Neuron (in vitro differentiated cells): ENCODE measurements around the gene CNTN5.
"Not testable (repeated sequence)": the region's sequence is repeated elsewhere in the genome, so short reads cannot be mapped to it uniquely, and the experiment has no call there.

Experiments
- H2AFZ ChIP-seq: one replicate; pipeline ENCODE4 v1.6.1; 2013; ENCODE audit warnings: low read depth, mild to moderate bottlenecking, inconsistent platforms, low read length, moderate library complexity
- H3K27me3 ChIP-seq: one replicate; pipeline ENCODE4 v1.6.1; 2013; ENCODE audit warnings: low read length; ENCODE audit not compliant: insufficient read depth
- H3K36me3 ChIP-seq: one replicate; pipeline ENCODE4 v1.6.1; 2013; ENCODE audit warnings: low read length; ENCODE audit not compliant: insufficient read depth
- H3K4me1 ChIP-seq: one replicate; pipeline ENCODE4 v1.6.1; 2013; ENCODE audit warnings: low read length; ENCODE audit not compliant: insufficient read depth
- H3K4me3 ChIP-seq: 2 replicates; pipeline ENCODE4 v1.5.1; 2013; ENCODE audit warnings: mild to moderate bottlenecking, low read length, moderate library complexity
- H3K9me3 ChIP-seq: one replicate; pipeline ENCODE4 v1.6.1; 2013; ENCODE audit warnings: low read length

The CNTN5 gene

GRCh38 chr11:99246199-99246598 lies 225.4 kb downstream of the CNTN5 start:
- Histone ChIP-seq H3K4me1 (no peaks in the 10 kb centered on the region), H2AFZ (no peak overlapping the region), H3K36me3 (no peaks in the 10 kb centered on the region), H3K4me3 (no peak overlapping the region), H3K27me3 (no peaks in the 10 kb centered on the region), H3K9me3 (no peaks in the 10 kb centered on the region)

GRCh38 chr11:99256614-99257013 lies 235.9 kb downstream of the CNTN5 start:
- Histone ChIP-seq H3K9me3 (no peaks in the 10 kb centered on the region), H2AFZ (no peak overlapping the region), H3K4me1 (no peaks in the 10 kb centered on the region)

DNA sequence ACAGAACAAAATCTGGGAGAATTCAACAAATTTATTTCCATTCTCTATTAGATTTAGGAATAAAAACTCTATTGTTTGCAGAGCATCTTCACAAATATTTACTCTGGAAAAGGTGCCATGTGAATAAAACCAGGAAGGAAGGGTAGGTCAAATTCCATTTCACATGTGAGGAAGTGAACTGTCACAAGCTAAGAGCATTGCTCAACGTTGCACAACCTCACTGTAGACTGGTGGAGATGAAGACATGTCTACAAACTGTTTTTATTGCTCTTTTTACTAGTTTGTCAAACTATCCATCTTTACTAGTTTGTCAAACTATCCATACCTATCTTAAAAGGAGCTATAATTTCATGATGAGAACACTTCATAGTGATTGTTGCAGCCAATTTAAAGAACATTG lies 236.4 kb downstream of the CNTN5 start:
- H3K27me3 ChIP-seq = no peaks in the 10 kb centered on the region
- H3K4me1 ChIP-seq = no peaks in the 10 kb centered on the region
- H3K4me3 ChIP-seq = no peak overlapping the region
- no peaks in the 10 kb centered on the region for H3K9me3 ChIP-seq
- H3K36me3 ChIP-seq = no peaks in the 10 kb centered on the region
- H2AFZ ChIP-seq = no peak overlapping the region

More at GRCh38 chr11:99256614-99257013, 235.9 kb downstream of the CNTN5 start:
- Histone ChIP-seq H3K4me3 (no peak overlapping the region), H3K27me3 (no peaks in the 10 kb centered on the region), H3K36me3 (no peaks in the 10 kb centered on the region)

DNA sequence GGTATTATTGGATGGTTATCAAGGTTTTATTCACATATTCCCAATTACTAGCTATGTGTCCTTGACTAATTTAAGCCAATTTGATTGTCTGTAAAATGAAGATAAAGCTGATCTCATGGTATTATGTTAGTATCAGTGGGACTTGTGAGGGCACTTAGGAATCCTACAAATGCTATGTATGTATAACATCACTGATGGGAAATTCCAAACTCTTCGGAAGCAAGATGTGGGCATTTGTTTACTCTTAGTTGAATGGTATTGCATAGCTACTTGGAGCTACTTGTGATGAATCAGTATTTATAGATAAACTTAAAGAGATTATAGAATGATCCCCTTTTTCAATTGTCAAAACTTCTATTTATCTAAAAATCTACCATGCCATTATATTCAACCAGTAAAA lies 239.9 kb downstream of the CNTN5 start:
- no peak overlapping the region for H2AFZ ChIP-seq
- H3K36me3 ChIP-seq = no peaks in the 10 kb centered on the region
- H3K27me3 ChIP-seq = no peaks in the 10 kb centered on the region
- H3K9me3 ChIP-seq = no peaks in the 10 kb centered on the region
- no peaks in the 10 kb centered on the region for H3K4me1 ChIP-seq
- H3K4me3 ChIP-seq = no peak overlapping the region

GRCh38 chr11:99268886-99269285 lies 248.1 kb downstream of the CNTN5 start:
- Histone ChIP-seq H3K4me3 (no peak overlapping the region), H3K27me3 (no peaks in the 10 kb centered on the region), H3K36me3 (no peaks in the 10 kb centered on the region), H3K4me1 (no peaks in the 10 kb centered on the region), H2AFZ (no peak overlapping the region), H3K9me3 (no peaks in the 10 kb centered on the region)

- no peaks in the 10 kb centered on the region for H3K9me3 ChIP-seq
- no peaks in the 10 kb centered on the region for H3K36me3 ChIP-seq
- peaks cover 7% of the 10 kb centered on the region for H3K4me1 ChIP-seq
- no peaks in the 10 kb centered on the region for H3K27me3 ChIP-seq
- H2AFZ ChIP-seq = no peak overlapping the region
- H3K4me3 ChIP-seq = no peak overlapping the region
Measured at GRCh38 chr11:99271527-99271926, 250.8 kb downstream of the CNTN5 start.

DNA sequence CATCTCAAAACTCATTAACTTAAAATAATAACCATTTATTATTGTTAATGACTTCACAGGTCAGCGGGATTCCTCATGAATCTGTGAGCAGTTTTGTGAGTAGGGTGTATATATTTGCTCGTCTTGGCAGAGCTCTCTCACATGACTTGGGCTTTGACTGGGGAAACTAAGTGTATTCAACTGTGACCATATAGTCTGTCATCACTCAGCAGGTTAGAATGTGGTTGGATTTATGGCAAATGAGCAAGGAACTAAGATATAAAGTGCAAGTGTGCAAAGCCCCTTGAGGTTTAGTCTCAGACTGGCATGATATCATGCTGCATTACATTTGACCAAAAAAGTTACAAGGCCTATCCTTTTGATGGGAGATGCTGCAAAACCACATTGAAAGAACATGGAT lies 254.8 kb downstream of the CNTN5 start:
- Histone ChIP-seq H3K27me3 (no peaks in the 10 kb centered on the region), H3K4me1 (peaks cover 31% of the 10 kb centered on the region), H2AFZ (no peak overlapping the region), H3K4me3 (no peak overlapping the region), H3K9me3 (no peaks in the 10 kb centered on the region), H3K36me3 (no peaks in the 10 kb centered on the region)

GRCh38 chr11:99277281-99277680 lies 256.5 kb downstream of the CNTN5 start:
- Histone ChIP-seq H3K4me3 (no peak overlapping the region), H3K27me3 (no peaks in the 10 kb centered on the region), H3K36me3 (no peaks in the 10 kb centered on the region), H3K4me1 (peaks cover 31% of the 10 kb centered on the region), H3K9me3 (no peaks in the 10 kb centered on the region), H2AFZ (no peak overlapping the region)

- Histone ChIP-seq H3K9me3 (no peaks in the 10 kb centered on the region), H3K36me3 (no peaks in the 10 kb centered on the region), H2AFZ (no peak overlapping the region), H3K4me1 (peaks cover 31% of the 10 kb centered on the region), H3K4me3 (no peak overlapping the region), H3K27me3 (no peaks in the 10 kb centered on the region)
Measured at GRCh38 chr11:99279266-99279665, 258.5 kb downstream of the CNTN5 start.

DNA sequence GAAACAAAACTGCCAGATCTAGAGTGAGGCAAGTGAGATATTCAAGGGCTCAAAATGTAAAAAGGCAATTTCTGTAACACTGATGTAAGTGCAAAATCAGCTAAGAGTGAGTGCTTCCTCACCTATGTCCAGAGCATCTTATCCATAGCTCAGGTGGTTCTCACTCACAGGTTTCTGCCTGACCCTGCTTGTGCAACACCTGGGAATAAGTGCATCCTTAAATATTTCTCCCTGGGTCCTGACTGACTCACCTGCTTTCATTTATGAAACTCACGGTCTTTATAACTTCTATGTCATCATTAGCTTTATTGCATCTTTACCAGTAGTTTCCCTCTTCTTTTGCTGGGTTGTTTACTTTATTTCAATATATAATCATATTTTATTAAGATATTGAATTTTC lies 260.6 kb downstream of the CNTN5 start:
- Histone ChIP-seq H3K4me3 (no peak overlapping the region), H3K36me3 (no peaks in the 10 kb centered on the region), H3K4me1 (peaks cover 23% of the 10 kb centered on the region), H3K9me3 (no peaks in the 10 kb centered on the region), H2AFZ (no peak overlapping the region), H3K27me3 (no peaks in the 10 kb centered on the region)

- not testable (repeated sequence) for H3K36me3 ChIP-seq, H3K4me1 ChIP-seq, H3K27me3 ChIP-seq, H2AFZ ChIP-seq, H3K9me3 ChIP-seq, H3K4me3 ChIP-seq
Measured at GRCh38 chr11:99297925-99298324, 277.2 kb downstream of the CNTN5 start.

GRCh38 chr11:99307510-99308088 lies 286.9 kb downstream of the CNTN5 start:
- no peaks in the 10 kb centered on the region for H3K9me3 ChIP-seq

DNA sequence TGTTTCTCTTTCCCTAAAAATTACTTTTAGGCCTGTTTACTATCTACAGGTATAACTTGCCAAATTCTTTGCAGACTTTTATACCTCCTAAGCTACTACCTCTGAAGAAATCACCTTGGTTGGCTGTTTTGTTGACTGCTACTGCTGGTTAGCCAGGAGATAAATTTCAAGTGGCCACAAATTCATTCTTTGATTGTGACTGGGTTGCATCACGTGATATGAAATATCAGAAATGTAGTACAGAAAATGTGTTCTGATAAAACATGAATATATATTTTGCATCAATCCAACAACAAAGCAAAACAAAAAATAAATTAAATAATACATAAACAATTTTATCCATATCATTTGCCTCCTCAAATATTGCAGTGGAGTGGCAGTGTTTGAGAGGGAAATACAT lies 291.1 kb downstream of the CNTN5 start:
- no peaks in the 10 kb centered on the region for H3K36me3 ChIP-seq
- H3K4me3 ChIP-seq = no peak overlapping the region
- no peaks in the 10 kb centered on the region for H3K4me1 ChIP-seq
- H3K27me3 ChIP-seq = no peaks in the 10 kb centered on the region
- H3K9me3 ChIP-seq = no peaks in the 10 kb centered on the region
- no peak overlapping the region for H2AFZ ChIP-seq

More at GRCh38 chr11:99307510-99308088, 286.9 kb downstream of the CNTN5 start:
- no peaks in the 10 kb centered on the region for H3K27me3 ChIP-seq
- no peak overlapping the region for H3K4me3 ChIP-seq
- no peaks in the 10 kb centered on the region for H3K4me1 ChIP-seq
- no peaks in the 10 kb centered on the region for H3K36me3 ChIP-seq
- no peak overlapping the region for H2AFZ ChIP-seq

DNA sequence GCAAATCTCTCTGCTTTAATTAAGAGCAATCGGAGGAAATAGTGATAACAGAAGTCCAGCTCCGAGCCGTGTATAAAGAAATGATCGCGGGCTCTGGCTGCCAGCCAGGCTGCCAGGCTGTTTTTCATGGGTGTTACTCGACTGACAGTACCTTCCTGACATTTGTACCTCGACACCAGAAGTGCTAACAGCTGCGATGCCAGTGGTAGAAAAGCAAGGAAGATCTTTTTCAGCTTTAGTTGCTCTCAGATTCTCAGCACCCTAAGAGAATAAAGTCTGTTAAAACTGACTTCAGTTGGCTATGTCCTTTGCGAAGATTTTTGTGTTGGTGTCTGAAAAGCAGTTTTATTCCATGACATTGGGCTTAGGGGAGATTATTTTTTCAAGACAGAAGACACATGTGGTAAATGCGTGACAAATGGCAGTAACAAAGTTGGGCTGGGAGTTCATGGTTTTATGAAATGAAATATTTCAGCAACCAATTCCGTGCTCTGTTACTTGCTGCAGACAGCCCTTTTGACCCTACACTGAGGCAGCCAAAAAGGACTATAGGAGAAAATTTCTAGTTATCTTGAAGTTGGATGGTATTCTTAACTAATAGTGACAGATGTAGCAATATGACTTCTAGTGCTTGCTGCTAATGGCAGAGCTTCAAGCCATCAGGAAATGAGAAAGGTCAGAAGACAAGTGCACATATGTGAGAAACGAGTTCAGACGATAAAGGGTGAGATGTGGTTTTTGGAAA lies 296.2 kb downstream of the CNTN5 start:
- Histone ChIP-seq H3K4me3 (no peak overlapping the region), H3K4me1 (no peaks in the 10 kb centered on the region), H3K36me3 (no peaks in the 10 kb centered on the region)

More for the DNA sequence above, 296.2 kb downstream of the CNTN5 start:
- Histone ChIP-seq H3K27me3 (no peaks in the 10 kb centered on the region), H2AFZ (no peak overlapping the region), H3K9me3 (no peaks in the 10 kb centered on the region)
